Stimulated activated CD4-positive, alpha-beta T cell treated with anti-CD3 and anti-CD28 coated beads, Interleukin-1b, Interleukin-23, amount 100 ng/mL, for 1 hour (primary cell): ENCODE data around the gene PHKB.
"Not testable (repeated sequence)": the region's sequence is repeated elsewhere in the genome, so short reads cannot be mapped to it uniquely, and the experiment has no call there.

Experiments used
- DNase-seq, 2 donors: peaks; one replicate each; pipeline ENCODE4 v3.0.0-alpha.2; 2020; ENCODE audit warnings: low read depth in 2 of 2

Gene PHKB

DNA sequence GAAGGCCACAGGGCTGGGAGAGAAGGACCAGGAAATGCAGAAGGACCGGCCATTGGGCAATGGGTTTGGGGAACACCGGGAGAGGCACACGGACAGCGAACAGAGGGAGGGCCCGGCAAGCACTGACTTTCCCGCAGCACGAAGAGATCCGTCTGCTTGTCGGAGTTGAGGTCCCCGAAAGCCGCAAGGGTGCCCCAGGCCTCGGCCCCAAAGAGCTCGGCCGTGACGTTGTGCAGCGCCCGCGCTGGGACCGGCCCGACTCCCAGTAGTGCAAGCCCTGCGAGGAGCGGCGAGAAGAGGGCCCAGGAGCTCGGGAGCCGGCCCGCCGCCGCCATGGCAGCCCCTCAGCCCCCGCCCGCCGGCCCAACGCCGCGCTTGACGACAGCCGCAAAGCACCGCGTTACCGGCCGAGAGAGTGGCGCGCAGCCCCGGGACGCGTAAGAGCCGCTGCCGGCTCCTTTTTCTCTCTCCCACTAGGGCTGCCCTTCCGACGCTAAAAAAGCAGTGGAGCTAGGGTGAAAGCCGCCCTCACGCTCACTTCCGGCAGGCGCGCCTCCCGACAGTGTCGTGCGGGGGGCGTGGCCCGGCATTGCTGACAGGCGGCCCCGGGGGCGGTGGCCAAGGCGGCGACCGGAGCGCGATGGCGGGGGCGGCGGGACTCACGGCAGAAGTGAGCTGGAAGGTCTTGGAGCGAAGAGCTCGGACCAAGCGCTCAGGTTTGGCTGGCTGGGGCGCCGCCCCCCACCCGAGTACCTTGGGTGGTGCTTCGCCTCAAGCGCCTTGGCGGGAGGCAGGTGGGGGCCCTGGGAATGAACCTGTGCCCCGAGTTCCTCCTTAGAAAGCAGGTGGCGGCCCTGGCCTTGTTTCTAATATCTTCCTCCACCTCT is at the start of gene PHKB, which contains the start of gene ITFG1:
PHKB (plus strand) TSS at position 621 of the 887 bp plus-strand sequence; CDS start at position 641, 20 bp downstream.
ITFG1 (minus strand) TSS at position 353 of the 887 bp plus-strand sequence; CDS start at position 335, 18 bp downstream.
- DNase-seq: peak; percentile 87 to 92

DNA sequence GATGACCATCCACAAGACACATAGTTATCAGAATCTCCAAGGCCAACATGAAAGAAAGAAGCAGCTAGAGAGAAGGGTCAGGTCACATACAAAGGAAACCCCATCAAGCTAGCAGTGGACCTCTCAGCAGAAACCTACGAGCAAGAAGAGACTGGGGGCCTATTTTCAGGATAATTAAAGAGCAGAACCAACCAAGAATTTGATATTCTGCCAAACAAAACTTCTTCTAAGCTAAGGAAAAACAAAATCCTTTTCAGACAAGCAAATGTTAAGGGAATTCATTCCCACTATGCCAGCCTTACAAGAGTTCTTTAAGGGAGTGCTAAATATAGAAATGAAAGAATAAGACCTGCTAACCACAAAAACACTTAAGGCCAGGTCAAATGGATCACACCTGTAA is 48.1 kb upstream of the PHKB start:
- DNase-seq: no peak

DNA sequence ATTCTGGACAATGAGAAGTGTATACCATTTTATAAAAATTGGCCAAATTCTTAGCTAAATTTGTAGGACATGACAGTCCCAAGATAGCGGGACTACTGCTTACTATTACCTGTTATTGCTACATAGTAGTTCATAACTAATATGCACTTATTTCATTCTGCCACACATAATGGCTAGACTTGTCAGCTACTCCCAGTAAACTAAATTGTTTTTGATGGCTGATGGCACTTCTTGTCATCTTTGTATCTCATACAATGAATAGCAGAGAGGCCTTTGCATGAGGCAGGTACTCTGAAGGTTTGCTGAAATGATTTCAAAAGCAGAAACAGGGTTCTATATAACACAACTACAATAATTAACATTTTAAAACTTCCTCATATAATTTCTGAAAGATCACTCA is 44.3 kb upstream of the PHKB start:
- DNase-seq: no peak

DNA sequence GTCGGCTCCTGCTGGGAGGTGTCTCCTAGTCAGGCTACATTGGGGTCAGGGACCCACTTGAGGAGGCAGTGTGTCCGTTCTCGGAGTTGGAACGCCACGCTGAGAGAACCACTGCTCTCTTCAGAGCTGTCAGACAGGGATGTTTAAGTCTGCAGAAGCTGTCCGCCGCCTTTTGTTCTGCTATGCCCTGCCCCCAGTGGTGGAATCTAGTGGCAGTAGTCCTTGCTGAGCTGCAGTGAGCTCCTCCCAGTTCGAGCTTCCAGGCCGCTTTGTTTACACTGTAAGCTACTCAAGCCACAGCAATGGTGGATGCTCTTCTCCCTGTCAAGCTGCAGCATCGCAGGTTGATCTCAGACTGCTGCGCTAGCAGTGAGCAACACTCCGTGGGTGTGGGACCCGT is 36.3 kb upstream of the PHKB start:
- no peak for DNase-seq

DNA sequence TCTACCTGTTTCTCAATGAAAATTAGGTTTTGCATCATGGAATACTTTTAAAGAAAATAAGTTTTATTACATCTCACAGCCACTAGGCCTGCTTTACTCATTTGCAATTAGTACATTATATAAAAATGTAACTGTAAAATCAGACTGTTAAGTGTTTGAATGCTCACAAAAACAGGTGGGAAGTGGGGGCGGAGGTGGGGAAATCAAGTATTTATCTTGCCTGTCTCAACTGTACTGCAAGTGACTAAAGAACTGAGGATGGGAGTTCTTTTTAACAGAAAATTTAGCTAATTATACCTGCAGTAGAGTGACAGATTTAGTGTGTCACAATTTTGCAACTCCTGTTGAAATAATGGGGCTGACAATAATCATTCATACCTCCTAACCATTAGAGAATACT is 34.3 kb upstream of the PHKB start:
- no peak for DNase-seq

DNA sequence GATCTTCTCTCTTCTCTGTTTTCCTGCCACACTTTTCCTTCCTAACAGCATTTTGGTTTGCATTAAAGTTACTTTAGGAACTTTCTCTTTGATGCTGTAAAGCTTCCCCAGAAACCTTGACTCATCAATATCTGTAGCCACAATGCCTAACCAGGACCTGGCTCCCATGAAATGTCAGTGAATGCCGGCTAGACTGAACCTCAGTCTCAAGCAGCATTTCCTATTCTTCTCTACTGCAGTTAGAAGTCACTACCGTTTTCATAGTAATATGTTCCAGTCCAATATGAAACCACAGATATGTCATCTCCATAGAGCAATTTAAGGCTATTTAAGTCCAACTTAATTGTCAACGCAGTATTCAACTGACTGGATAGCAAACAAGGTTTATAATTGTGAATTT is 29.2 kb upstream of the PHKB start:
- no peak for DNase-seq

DNA sequence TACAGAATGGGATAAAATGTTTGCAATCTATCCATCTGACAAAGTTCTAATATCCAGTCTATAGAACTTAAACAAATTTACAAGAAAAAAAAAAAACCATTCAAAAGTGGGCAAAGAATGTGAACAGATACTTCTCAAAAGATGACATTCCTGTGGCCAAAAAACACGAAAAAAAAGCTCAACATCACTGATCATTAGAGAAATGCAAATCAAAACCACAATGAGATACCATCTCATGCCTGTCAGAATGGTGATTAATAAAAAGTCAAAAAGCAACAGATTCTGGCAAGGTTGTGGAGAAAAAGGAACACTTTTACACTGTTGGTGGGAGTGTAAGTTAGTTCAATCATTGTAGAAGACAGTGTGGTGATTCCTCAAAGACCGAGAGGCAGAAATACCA is 26.9 kb upstream of the PHKB start:
- DNase-seq: not testable (repeated sequence)

DNA sequence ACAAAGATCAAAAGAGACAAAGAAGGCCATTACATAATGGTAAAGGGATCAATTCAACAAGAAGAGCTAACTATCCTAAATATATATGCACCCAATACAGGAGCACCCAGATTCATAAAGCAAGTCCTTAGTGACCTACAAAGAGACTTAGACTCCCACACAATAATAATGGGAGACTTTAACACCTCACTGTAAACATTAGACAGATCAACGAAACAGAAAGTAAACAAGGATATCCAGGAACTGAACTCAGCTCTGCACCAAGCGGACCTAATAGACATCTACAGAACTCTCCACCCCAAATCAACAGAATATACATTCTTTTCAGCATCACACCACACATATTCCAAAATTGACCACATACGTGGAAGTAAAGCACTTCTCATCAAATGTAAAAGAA is 21.1 kb upstream of the PHKB start:
- DNase-seq: not testable (repeated sequence)

DNA sequence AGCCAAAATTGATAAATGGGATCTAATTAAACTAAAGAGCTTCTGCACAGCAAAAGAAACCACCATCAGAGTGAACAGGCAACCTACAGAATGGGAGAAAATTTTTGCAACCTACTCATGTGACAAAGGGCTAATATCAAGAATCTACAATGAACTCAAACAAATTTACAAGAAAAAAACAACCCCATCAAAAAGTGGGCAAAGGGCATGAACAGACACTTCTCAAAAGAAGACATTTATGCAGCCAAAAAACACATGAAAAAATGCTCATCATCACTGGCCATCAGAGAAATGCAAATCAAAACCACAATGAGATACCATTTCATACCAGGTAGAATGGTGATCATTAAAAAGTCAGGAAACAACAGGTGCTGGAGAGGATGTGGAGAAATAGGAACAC is 18.2 kb upstream of the PHKB start:
- DNase-seq: not testable (repeated sequence)

DNA sequence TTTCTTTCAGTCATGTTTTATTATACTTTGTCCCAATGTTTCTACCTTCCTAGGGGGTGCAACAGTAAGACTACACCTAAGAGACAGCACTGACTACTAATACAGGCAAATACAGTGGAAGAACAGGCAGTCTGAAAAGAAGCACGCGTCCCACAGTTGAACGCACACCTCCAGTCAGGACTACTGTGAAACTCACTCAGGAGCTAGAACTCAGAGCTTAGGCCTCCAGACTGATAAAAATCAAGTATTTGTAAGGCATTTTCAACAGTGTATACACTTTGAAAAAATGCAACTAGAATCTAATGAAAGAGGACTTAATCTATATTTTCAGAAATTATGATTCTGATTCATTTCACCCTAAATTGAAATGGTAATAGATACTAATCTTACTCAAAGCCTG is 14.7 kb upstream of the PHKB start:
- no peak for DNase-seq

DNA sequence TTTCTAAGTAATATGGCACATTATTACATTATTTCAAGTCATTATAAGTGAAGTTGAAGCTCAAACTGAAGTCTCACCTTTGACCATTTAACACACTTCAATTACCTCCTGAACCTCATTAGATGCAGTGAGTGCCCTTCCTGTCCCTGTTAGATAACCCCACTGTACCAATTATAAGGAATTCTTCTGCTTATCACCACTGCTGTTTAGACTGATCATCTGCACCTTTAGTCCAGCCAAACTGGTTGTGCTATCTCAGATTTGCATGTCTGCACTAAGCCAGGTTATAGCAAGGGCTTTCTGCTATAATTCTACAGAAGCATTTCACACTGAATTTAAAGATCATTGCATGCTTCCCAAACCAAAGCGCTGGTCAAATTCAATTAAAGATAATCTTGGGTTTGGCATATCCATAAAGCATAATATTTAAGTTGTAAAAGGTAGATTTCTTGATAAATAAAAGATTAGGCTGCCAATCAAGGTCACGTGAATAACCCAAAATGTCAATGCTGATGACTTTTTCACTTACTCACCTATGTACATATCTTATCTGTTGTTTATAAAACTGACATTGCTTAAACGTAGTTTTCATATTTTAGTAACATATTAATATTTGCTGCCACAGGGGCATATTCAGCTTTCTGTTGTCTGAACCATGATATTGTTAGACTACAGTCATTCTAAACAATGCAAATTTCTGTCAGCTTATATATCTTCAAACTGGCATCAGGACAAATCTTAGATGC is 12.1 kb upstream of the PHKB start:
- no peak for DNase-seq

DNA sequence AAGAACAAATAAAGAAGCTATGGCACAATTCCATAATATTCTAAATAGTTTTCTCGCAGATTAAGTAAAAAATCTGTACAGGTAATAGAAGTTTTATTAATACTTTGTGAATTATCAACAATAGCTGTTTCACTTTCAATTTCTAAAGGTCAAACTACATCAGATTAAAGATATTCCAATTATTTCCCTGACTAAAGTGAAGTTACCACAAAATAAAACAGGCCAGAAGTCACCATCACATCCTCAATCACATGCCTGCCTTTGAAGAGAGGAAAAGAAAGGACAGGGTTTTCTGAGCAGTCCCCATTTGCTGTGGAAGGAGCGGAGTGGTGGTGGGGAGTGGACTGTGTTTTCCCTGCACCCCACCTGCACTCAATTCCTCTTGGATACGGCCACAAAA is 11.3 kb upstream of the PHKB start:
- DNase-seq: no peak

DNA sequence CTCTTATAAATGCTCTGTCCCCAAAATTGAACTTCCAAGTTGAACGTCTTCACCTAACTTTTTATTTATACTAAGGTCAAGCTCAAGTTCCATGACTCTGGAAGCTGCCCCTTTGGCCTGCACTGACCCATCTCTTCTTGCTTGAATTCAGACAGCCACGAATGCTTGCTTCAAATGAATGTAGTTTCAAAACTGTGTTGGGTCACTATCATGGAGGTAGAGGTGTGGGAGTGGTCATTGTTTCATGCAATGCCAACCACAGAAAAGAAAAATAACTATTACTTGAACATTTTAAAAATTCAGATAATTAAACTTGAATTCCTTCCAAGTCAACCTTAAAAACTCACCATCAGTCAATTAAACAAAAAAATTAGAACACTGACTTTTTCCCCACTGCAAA is 2.8 kb upstream of the PHKB start:
- no peak for DNase-seq

DNA sequence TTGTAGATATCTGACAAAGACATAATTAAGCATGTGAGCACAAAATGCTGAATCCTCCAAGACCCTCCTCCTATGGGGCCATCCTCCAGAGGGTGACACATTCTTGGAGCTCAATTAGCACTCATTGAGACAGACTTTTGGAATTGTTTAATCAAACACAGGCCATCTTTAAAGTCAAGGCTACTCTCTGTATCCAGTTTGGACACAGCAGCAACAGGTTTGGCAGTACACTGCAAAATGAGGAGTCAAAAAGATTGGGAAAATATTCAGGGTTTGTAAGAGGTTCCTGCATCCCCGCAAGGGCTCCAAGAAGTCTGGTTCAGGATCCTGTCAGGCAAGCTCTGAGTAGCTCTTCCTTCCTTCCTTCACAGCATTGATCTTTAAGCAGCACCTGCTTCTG is 1.5 kb upstream of the PHKB start:
- DNase-seq: no peak

DNA sequence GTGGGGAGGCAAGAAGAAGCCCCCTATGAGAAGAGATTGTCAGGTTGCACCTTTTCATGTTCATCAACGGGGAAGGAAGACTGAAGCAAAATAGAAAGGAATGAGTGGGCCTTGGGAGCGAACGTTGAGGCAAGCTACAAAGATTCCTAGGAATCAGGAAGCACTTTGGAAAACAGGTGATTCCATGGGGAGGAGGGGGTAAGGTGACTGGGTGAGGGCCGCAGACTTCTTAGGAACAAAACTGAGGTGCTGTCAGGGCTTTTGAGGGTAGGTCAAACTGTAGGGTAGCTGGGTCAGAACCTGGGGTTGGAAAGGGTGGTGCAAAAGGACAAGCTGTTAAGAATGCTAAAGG is 796 bp upstream of the PHKB start:
- no peak for DNase-seq

DNA sequence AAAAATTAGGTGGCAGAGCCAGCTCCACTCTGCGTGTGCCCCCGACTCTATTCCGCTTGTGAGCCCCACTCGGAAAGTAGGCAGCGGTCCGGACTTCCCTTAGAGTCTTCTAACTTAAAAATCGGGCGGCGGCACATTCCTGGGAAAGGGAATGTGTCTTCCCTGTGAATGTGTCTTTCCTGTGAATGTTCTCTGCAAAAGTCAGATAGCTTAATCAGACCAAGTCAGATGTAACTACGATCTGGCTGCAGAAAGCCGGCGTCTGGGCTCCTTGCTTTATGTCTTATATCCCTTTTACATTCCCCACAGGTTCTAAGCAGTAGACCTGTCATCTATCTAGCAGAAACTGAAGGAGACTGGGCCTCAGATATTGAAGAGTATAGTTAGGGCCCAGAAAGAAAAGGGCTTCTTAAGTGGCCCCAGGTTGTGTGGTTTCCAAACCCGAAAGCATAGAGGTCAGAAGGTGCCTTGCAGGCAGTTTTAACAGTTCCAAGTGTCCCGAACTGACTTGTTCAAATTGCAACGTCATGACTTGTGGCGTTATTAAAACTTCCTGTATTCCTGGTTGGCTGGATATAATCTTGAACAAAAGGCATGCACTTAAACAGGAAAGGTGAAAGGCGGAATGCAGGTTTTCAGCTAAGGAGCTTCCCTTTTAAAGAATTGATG is 601 bp downstream of the PHKB start:
- DNase-seq: no peak

DNA sequence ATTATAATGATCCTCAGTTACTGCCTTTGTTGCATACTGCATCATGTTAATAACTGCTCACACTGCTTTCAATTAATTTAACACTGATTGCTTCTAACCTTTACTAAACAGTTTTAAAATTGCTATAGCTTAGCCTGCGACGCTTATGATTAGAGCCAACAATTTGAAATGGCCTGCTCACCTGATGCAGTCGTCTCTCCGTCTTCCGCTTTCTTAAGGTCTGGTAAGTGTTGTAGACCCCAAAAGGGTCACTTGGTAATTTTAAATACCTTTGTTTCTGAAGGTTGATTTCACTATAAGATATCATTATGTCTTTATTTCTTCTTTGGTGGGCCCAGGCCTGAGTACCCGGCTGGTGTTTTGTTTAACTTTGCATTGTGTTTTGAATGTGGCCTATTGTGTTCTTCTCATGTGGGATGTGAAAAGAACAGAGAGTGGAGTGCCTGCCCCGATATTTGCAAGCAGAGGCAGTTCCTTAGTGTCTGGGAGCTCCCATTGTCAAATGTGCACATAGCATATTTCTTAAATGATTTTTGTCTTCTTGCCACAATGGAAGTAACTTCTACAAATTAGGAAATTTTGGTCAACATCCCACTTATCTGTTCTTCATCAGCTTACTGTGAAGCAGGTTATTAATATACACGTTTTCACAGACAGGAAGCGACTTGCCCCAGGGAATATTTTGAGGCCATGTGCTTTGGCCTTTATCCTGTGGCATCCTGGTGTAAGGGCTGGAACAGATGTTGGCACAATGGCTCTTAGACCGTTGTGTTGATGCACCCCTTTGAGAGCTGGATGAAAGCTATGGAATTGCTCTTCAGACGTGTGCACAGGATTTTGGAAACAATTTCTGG is 2.9 kb downstream of the PHKB start:
- DNase-seq: no peak

DNA sequence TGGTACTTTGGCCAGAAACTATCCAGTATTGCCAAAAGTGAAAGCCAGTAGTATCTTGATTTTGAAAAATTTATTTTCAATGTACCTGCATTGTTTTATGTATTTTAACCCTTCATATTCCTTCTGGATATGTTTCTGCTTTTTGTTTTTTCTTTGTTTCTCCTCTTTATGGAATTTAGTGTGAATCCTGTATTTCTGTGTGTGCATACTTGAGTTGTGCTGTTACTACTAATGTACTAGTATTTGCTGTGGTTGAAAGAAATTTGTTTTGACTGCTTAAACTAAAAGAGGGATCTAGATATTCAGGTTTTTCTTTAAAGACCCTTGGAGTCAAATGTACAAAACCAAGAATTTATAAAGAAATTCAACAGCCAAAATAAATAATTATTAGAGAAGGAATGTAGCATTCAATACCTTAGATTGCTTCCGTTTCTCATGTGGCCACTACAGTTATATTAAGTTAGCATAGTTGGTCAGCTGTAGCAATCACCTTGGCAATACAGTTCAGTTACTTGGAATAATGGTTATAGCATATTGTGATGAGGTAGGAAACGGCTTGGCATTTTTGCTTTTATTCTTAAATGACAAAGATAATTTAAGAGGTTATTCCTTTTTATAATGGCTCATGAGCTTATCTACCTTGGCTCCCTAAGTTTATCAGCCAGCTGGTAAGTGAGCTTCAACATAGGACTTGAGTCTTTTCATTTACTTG is 4.9 kb downstream of the PHKB start:
- no peak for DNase-seq

DNA sequence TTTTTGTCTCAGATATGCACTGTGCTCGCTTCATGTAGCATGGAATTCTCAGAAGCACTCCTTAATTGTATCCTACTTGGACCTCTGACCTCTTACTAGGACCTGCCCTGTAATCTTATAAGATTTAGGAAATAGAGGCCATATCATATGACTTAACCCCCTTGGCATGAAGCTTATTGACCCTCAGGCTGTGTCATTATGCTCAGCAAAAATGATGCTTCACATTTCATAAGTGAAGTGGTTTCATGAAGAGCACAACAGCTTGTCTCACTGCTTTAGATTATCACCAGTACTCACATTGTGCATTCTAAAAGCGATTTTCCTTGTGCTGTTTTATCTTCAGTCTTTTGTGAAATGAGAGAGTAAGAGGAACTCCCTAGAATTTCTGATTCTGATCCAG is 6.4 kb downstream of the PHKB start:
- no peak for DNase-seq

DNA sequence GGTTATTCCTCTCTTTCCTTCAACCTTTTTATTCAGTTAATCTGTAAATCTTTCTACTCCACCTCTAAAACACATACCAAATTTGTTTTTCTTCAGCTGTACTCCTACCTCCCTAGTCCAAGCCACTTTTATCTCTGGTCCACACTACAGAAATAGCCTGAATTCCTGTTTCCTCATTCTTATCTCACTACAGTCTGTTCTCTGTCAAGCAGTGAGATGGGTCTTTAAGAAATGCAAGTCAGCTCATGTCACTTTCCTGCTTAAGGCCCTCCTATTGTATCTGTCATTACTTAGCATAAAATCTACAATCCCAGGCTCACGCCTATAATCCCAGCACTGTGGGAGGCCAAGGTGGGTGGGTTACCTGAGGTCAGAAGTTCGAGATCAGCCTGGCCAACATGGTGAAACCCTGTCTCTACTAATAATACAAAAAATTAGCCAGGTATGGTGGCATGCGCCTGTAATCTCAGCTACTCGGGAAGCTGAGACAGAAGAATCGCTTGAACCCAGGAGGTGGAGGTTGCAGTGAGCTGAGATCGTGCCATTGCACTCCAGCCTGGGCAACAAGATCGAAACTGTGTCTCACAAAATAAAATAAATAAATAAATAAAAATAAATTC is 7.0 kb downstream of the PHKB start:
- not testable (repeated sequence) for DNase-seq
